Keratinocyte (primary cell): ENCODE results near the gene KRTAP4-16. TPM values are rescaled to one million over a fixed set of nuclear protein-coding genes. Genes with fewer than 3 reads are reported as not detected.

Experiments used
- DNase-seq: peaks from one replicate; pipeline ENCODE4 v3.0.0-alpha.2; 2011; ENCODE audit warnings: low read depth, missing footprints, low spot score
- FAIRE-seq: peaks from 2 replicates; lab custom pipeline; 2011; peaks lifted over from hg19 to GRCh38; lab: Jason Lieb, UNC
- H2AFZ ChIP-seq: 2 replicates; pipeline ENCODE4 v1.6.0; 2012; ENCODE audit warnings: low read length, control low read depth, inconsistent platforms; ENCODE audit not compliant: control insufficient read depth
- H3K27ac ChIP-seq: 2 replicates; pipeline ENCODE4 v1.5.1; 2011; ENCODE audit warnings: low read length; ENCODE audit not compliant: control insufficient read depth, insufficient read depth
- H3K27me3 ChIP-seq: 3 replicates; pipeline ENCODE4 v1.6.0; 2011; ENCODE audit warnings: low read length; ENCODE audit not compliant: control insufficient read depth, insufficient read depth; ENCODE audit errors: extremely low read depth
- H3K36me3 ChIP-seq, 2 experiments: 2 replicates in 1 of 2; 3 replicates in 1 of 2; pipeline ENCODE4 v1.5.1; 2011; ENCODE audit warnings: low read length in 2 of 2, mild to moderate bottlenecking in 1 of 2; ENCODE audit not compliant: control insufficient read depth in 2 of 2, insufficient read depth in 2 of 2; ENCODE audit errors: extremely low read depth in 1 of 2
- H3K4me1 ChIP-seq: 3 replicates; pipeline ENCODE4 v1.5.1; 2011; ENCODE audit warnings: low read length; ENCODE audit not compliant: control insufficient read depth, insufficient read depth; ENCODE audit errors: extremely low read depth
- H3K4me2 ChIP-seq: 3 replicates; pipeline ENCODE4 v1.6.0; 2011; ENCODE audit warnings: low read depth, low read length; ENCODE audit not compliant: control insufficient read depth, insufficient read depth; ENCODE audit errors: extremely low read depth
- H3K4me3 ChIP-seq, 3 experiments: fragments of 200-600 bp in 1 of 3; sonication (generic) in 1 of 3; 2 replicates in 2 of 3; 3 replicates in 1 of 3; pipeline ENCODE4 v1.5.1; 2011 to 2016; ENCODE audit warnings: low read length in 3 of 3, mild to moderate bottlenecking in 3 of 3, control low read depth in 2 of 3, inconsistent platforms in 1 of 3, low read depth in 1 of 3, mixed read lengths in 1 of 3, mixed run types in 1 of 3, moderate library complexity in 1 of 3; ENCODE audit not compliant: control insufficient read depth in 2 of 3, insufficient read depth in 2 of 3; ENCODE audit errors: extremely low read depth in 1 of 3
- H3K79me2 ChIP-seq: 2 replicates; pipeline ENCODE4 v1.6.0; 2012; ENCODE audit warnings: low read length; ENCODE audit not compliant: control insufficient read depth, insufficient read depth
- H3K9ac ChIP-seq: 3 replicates; pipeline ENCODE4 v1.6.0; 2011; ENCODE audit warnings: low read length; ENCODE audit not compliant: control insufficient read depth, insufficient read depth; ENCODE audit errors: extremely low read depth
- H3K9me1 ChIP-seq: 3 replicates; pipeline ENCODE4 v1.6.0; 2011; ENCODE audit warnings: low read length; ENCODE audit not compliant: control insufficient read depth, insufficient read depth; ENCODE audit errors: extremely low read depth
- H3K9me3 ChIP-seq: 2 replicates; pipeline ENCODE4 v1.5.1; 2012; ENCODE audit warnings: low read depth, low read length; ENCODE audit not compliant: control insufficient read depth
- H4K20me1 ChIP-seq: 3 replicates; pipeline ENCODE4 v1.6.0; 2011; ENCODE audit warnings: low read length; ENCODE audit not compliant: control insufficient read depth, insufficient read depth; ENCODE audit errors: extremely low read depth
- EZH2 ChIP-seq: IDR thresholded peaks from one replicate; pipeline ENCODE4 v1.6.1; 2012; ENCODE audit warnings: inconsistent platforms, mild to moderate bottlenecking, low read length, moderate library complexity
- dilution Hi-C: fragments of 300-500 bp; cut with MboI; formaldehyde crosslinking; loops from one replicate; pipeline ENCODE4 v1.7.0; 2020; ENCODE audit warnings: low sequenced_read_pairs; ENCODE audit not compliant: extremely low pct_ligation_motif_present
- polyA plus RNA-seq, 5 experiments: library from polyadenylated mRNA; depleted of rRNA in 3 of 5; stranded (reverse) in 3 of 5; stranded (forward) in 1 of 5; unstranded in 1 of 5; fragments of >200 nt; gene quantifications; 1 replicate in 1 of 5; 2 replicates in 3 of 5; 3 replicates in 1 of 5; pipeline versions ENCODE4 v1.2.1 to v1.2.3, GENCODE V29; 2011 to 2012; ENCODE audit warnings: missing spikeins in 2 of 5, low read depth in 1 of 5, low replicate concordance in 1 of 5
- TF ChIP-seq, protein P1 (sequence below), 3 experiments: IDR thresholded peaks in 1 of 3; conservative IDR thresholded peaks in 1 of 3; optimal IDR thresholded peaks in 1 of 3; 2 replicates in 2 of 3; 3 replicates in 1 of 3; pipeline versions ENCODE3 to v1.5.1; 2011; ENCODE audit warnings: low read length in 3 of 3, mild to moderate bottlenecking in 3 of 3, moderate library complexity in 2 of 3, control low read depth in 1 of 3, inconsistent platforms in 1 of 3; ENCODE audit not compliant: insufficient read depth in 2 of 3; ENCODE audit errors: extremely low read depth in 1 of 3

Gene KRTAP4-16
- polyA plus RNA-seq, 1 donor (not counting 4 experiments of a cell fraction or from before 2014, with no cell fraction given) = not detected

DNA sequence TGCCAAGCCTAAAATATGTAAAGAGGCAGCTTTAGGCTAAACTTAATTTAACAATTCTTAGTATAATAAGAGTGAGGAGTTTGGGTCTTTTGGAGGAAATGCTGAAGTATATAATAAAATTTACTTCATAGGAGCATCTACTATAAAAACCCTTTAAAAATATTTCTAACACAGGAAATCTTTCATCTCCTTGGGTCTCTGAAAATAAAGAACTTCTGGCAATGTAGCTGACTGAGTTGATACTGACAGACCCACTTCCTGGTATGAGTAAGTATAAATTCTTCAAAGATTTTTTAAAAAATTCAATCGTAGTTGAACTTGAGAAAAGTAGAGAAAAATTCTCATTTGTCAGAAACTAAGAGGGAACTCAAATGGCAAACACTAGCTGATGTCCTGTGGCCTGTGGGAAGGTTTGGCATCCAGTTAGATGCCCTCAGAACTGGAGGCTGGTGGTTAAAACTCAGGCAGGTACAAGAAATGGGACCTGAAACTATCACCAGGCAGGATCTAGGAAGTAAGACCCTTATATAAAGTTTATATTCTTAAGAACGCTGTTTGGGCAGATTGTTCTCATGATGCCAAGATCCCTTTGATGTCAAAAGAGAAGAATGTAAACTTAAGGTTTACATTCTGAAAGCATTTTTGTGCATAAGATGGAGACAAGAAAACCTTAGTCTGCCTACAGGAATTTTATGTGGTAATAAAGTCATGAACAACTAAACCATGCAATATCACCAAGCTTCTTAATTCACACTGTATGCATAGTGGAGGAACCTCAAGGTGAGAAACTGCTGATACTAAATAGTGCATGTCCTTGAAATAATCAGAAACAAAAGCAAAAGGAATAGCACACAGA, 32.1 kb upstream of the KRTAP4-16 start:
- dilution Hi-C loops = no loop called here
- Histone ChIP-seq H3K27ac (no peak overlapping the region), H3K9me1 (no peaks in the 10 kb centered on the region), H3K27me3 (no peaks in the 10 kb centered on the region), H3K4me3 (no peak overlapping the region), H3K36me3 (no peaks in the 10 kb centered on the region), H4K20me1 (no peaks in the 10 kb centered on the region), H3K9me3 (no peaks in the 10 kb centered on the region), H2AFZ (peak overlapping the region; percentile 1), H3K4me1 (peaks cover 30% of the 10 kb centered on the region), H3K79me2 (no peaks in the 10 kb centered on the region), H3K9ac (no peak overlapping the region), H3K4me2 (no peak overlapping the region)
- FAIRE-seq (no peak), DNase-seq (no peak)
- TF ChIP-seq, protein P1, sequence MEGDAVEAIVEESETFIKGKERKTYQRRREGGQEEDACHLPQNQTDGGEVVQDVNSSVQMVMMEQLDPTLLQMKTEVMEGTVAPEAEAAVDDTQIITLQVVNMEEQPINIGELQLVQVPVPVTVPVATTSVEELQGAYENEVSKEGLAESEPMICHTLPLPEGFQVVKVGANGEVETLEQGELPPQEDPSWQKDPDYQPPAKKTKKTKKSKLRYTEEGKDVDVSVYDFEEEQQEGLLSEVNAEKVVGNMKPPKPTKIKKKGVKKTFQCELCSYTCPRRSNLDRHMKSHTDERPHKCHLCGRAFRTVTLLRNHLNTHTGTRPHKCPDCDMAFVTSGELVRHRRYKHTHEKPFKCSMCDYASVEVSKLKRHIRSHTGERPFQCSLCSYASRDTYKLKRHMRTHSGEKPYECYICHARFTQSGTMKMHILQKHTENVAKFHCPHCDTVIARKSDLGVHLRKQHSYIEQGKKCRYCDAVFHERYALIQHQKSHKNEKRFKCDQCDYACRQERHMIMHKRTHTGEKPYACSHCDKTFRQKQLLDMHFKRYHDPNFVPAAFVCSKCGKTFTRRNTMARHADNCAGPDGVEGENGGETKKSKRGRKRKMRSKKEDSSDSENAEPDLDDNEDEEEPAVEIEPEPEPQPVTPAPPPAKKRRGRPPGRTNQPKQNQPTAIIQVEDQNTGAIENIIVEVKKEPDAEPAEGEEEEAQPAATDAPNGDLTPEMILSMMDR (optimal IDR thresholded peaks at IDR 0.05 in 1 of 3, IDR thresholded peaks at IDR 0.05 in 1 of 3, conservative IDR thresholded peaks at IDR 0.05 in 1 of 3; ENCODE audit: extremely low read depth in 1 of 3, insufficient read depth in 2 of 3, low read length in 3 of 3) = no peak
- TF ChIP-seq EZH2 = no peak

DNA sequence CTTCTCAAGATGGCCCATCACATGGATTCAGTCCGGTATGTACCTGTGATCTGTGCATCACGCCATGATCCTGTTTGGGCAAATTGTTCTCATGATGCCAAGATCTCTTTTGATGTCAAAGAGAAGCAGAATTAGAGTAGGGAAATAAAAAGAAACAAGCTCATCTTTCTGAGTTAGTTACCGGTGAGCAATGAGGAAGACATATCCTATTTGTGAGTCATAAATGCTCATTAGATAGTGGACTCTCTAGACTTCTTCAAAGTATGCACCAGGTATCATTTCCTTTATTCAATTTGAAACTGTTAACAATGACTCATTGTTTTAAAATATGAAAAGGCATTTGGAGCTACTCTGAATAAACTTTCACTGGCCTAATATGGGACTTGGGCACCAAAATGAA, 30.0 kb upstream of the KRTAP4-16 start:
- no peaks in the 10 kb centered on the region for H3K27me3 ChIP-seq
- DNase-seq = peak; percentile 48
- H3K4me3 ChIP-seq = no peak overlapping the region
- dilution Hi-C loops = no loop called here
- TF ChIP-seq, protein P1 (optimal IDR thresholded peaks at IDR 0.05 in 1 of 3, IDR thresholded peaks at IDR 0.05 in 1 of 3, conservative IDR thresholded peaks at IDR 0.05 in 1 of 3; ENCODE audit: extremely low read depth in 1 of 3, insufficient read depth in 2 of 3, low read length in 3 of 3) = no peak
- no peak for TF ChIP-seq EZH2
- H2AFZ ChIP-seq = peak overlapping the region; percentile 72
- peak overlapping the region; percentile 53 for H3K4me2 ChIP-seq
- H3K36me3 ChIP-seq = no peaks in the 10 kb centered on the region
- FAIRE-seq = peak; percentile 98
- H3K4me1 ChIP-seq = peaks cover 30% of the 10 kb centered on the region
- H3K27ac ChIP-seq = peak overlapping the region; percentile 74
- no peaks in the 10 kb centered on the region for H3K9me1 ChIP-seq
- H3K79me2 ChIP-seq = no peaks in the 10 kb centered on the region
- H3K9me3 ChIP-seq = no peaks in the 10 kb centered on the region
- no peak overlapping the region for H3K9ac ChIP-seq
- H4K20me1 ChIP-seq = no peaks in the 10 kb centered on the region
